ENCODE data around the gene SAMD1. TPM values are rescaled to one million over a fixed set of nuclear protein-coding genes. Genes with fewer than 3 reads are reported as not detected.

Gene SAMD1
- total and polyA plus RNA-seq, 2 of the 8 experiments (the other 6 are each of a cell fraction or from before 2014, with no cell fraction given), result 40.0 to 100 TPM

DNA sequence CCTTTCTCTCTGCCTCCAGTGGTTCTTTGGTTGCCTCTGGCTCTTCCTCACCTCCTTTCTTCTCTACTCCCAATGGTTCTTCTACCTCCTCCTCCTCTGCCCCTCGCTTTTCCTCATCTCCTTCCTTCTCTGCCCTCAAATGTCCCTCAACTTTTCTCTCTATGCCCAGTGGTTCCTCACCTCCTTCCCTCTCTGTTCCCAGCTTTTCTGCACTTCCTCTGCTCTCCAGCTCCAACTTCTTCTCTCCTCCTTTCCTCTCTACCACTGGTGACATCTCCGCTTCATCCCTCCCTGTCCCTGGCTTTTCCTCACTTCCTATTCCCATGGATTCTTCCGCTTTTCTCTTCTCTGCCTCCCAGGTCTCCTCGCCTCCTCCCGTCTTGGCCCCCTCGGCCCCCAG, 36.5 kb downstream of the SAMD1 start (continued):
- TF ChIP-seq, protein P1, sequence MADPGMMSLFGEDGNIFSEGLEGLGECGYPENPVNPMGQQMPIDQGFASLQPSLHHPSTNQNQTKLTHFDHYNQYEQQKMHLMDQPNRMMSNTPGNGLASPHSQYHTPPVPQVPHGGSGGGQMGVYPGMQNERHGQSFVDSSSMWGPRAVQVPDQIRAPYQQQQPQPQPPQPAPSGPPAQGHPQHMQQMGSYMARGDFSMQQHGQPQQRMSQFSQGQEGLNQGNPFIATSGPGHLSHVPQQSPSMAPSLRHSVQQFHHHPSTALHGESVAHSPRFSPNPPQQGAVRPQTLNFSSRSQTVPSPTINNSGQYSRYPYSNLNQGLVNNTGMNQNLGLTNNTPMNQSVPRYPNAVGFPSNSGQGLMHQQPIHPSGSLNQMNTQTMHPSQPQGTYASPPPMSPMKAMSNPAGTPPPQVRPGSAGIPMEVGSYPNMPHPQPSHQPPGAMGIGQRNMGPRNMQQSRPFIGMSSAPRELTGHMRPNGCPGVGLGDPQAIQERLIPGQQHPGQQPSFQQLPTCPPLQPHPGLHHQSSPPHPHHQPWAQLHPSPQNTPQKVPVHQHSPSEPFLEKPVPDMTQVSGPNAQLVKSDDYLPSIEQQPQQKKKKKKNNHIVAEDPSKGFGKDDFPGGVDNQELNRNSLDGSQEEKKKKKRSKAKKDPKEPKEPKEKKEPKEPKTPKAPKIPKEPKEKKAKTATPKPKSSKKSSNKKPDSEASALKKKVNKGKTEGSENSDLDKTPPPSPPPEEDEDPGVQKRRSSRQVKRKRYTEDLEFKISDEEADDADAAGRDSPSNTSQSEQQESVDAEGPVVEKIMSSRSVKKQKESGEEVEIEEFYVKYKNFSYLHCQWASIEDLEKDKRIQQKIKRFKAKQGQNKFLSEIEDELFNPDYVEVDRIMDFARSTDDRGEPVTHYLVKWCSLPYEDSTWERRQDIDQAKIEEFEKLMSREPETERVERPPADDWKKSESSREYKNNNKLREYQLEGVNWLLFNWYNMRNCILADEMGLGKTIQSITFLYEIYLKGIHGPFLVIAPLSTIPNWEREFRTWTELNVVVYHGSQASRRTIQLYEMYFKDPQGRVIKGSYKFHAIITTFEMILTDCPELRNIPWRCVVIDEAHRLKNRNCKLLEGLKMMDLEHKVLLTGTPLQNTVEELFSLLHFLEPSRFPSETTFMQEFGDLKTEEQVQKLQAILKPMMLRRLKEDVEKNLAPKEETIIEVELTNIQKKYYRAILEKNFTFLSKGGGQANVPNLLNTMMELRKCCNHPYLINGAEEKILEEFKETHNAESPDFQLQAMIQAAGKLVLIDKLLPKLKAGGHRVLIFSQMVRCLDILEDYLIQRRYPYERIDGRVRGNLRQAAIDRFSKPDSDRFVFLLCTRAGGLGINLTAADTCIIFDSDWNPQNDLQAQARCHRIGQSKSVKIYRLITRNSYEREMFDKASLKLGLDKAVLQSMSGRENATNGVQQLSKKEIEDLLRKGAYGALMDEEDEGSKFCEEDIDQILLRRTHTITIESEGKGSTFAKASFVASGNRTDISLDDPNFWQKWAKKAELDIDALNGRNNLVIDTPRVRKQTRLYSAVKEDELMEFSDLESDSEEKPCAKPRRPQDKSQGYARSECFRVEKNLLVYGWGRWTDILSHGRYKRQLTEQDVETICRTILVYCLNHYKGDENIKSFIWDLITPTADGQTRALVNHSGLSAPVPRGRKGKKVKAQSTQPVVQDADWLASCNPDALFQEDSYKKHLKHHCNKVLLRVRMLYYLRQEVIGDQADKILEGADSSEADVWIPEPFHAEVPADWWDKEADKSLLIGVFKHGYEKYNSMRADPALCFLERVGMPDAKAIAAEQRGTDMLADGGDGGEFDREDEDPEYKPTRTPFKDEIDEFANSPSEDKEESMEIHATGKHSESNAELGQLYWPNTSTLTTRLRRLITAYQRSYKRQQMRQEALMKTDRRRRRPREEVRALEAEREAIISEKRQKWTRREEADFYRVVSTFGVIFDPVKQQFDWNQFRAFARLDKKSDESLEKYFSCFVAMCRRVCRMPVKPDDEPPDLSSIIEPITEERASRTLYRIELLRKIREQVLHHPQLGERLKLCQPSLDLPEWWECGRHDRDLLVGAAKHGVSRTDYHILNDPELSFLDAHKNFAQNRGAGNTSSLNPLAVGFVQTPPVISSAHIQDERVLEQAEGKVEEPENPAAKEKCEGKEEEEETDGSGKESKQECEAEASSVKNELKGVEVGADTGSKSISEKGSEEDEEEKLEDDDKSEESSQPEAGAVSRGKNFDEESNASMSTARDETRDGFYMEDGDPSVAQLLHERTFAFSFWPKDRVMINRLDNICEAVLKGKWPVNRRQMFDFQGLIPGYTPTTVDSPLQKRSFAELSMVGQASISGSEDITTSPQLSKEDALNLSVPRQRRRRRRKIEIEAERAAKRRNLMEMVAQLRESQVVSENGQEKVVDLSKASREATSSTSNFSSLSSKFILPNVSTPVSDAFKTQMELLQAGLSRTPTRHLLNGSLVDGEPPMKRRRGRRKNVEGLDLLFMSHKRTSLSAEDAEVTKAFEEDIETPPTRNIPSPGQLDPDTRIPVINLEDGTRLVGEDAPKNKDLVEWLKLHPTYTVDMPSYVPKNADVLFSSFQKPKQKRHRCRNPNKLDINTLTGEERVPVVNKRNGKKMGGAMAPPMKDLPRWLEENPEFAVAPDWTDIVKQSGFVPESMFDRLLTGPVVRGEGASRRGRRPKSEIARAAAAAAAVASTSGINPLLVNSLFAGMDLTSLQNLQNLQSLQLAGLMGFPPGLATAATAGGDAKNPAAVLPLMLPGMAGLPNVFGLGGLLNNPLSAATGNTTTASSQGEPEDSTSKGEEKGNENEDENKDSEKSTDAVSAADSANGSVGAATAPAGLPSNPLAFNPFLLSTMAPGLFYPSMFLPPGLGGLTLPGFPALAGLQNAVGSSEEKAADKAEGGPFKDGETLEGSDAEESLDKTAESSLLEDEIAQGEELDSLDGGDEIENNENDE (IDR thresholded peaks at IDR 0.05; ENCODE audit: insufficient replicate concordance, low read length), result no peak
- TF ChIP-seq YY1 (IDR thresholded peaks at IDR 0.05; ENCODE audit: low read depth, low read length) (no peak), SIX5 (IDR thresholded peaks at IDR 0.05; ENCODE audit: low read depth, low read length) (no peak), CREB1 (IDR thresholded peaks at IDR 0.05) (no peak), CBX8 (IDR thresholded peaks at IDR 0.05; ENCODE audit: borderline replicate concordance, low read depth, low read length) (no peak), TCF12 (IDR thresholded peaks at IDR 0.05; ENCODE audit: low read depth, low read length) (no peak), SAP30 (IDR thresholded peaks at IDR 0.05; ENCODE audit: insufficient read depth, insufficient replicate concordance, low read length) (no peak), NRF1 (IDR thresholded peaks at IDR 0.05; ENCODE audit: low read depth, low read length) (no peak)
